ENCODE results near the gene GATAD2A. TPM values are rescaled to one million over a fixed set of nuclear protein-coding genes. Genes with fewer than 3 reads are reported as not detected.

GATAD2A gene
- total RNA-seq, 1 donor from 2014 or later: 39.9 TPM

DNA sequence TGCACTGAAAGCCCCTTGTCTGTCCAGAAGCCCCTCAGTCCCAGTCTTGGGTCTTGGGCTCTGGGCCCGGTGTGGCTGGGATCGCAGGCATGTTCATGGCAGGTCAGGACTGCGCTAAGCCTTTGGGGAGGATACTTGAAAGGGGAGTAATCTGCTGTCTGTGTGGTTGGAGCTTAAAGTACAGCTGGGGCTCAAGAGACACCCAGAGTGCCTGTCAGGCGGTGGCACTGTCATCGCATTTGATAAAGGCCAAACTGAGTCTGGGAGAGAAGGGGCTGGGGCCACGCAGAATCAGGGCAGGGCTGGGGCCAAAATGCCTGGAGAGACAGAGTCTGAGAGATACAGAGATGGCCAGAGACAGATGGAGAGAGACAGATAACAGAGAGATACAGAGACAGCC, 128.4 kb downstream of the GATAD2A start:
- no peak for DNase-seq (ENCODE audit: low spot score)
- intact Hi-C loops (cut with DNase I): loop anchor here (2.0 kb wide), 2 partner anchors 21 to 109 kb away; partner anchors contain the start of gene GMIP

DNA sequence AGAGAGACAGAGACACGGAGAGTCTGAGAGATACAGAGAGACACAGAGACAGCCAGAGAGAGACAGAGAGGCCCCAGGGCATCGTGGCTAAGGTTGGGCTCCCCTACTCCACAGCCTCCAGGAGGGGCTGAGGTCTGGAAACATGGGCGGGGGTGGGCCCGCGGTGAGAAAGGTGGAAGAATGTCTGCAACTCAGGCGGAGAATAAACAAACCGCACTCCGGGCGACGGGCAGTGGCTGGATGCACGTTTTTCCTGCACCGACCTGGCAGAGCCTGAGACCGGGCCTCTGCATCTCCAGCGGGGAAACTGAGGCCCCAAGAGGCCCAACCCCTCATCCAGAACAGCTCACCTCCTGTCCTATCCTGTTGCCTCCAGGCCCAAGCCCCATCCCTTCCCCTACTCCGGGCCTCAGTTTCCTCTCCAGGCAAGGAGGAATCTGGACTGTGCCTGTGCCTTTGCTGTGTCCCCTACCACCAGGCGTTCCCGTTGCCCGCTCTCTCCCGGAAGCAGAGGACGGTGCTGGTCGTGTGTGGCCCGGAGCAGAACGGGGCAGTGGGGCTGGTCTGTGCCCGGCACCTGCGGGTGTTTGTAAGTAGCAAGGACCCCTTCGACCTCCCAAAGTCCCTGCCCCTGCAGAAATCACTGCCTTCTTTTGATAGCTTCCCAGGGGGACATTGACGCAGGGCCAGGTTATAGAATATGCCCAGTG, 129.2 kb downstream of the GATAD2A start:
- intact Hi-C loops (cut with DNase I): no loop called here

DNA sequence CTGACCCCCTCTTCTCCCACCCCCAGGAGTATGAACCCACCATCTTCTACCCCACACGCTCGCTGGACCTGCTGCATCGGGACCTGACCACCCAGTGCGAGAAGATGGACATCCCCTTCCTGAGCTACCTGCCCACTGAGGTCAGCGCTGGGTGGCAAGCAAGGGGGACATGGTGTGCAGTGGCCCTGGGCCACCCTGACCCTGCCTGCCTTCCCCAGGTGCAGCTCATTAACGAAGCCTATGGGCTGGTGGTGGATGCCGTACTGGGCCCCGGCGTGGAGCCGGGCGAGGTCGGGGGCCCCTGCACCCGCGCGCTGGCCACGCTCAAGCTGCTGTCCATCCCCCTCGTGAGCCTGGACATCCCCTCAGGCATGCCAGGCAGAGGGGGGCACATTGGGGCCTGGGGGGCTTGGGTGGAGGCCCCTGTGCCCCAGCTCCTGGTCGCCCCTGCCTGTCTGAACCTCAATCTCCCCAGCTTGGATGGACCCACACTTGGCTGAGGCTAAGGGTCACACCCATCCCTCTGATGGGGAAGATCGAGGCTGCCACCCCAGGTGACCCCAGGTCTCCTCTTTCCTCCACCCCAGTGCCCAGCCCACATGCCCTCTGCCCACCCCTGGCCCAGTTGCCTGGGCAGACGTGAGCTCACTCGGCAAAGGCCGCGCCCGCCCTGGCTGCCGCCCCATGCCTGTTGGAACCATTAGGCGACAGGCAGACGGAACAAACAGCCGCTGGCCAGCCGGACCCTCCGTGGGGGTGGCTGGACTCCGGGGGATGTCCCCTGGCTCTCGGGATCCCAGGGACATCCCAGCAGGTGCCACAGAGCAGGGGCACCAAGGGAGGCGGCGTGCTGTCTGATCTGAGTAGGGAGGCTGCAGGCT, 130.1 kb downstream of the GATAD2A start:
- intact Hi-C loops (cut with DNase I): no loop called here
- DNase-seq (ENCODE audit: low spot score): no peak

More for the DNA sequence above, 129.2 kb downstream of the GATAD2A start:
- DNase-seq (ENCODE audit: low spot score): no peak

DNA sequence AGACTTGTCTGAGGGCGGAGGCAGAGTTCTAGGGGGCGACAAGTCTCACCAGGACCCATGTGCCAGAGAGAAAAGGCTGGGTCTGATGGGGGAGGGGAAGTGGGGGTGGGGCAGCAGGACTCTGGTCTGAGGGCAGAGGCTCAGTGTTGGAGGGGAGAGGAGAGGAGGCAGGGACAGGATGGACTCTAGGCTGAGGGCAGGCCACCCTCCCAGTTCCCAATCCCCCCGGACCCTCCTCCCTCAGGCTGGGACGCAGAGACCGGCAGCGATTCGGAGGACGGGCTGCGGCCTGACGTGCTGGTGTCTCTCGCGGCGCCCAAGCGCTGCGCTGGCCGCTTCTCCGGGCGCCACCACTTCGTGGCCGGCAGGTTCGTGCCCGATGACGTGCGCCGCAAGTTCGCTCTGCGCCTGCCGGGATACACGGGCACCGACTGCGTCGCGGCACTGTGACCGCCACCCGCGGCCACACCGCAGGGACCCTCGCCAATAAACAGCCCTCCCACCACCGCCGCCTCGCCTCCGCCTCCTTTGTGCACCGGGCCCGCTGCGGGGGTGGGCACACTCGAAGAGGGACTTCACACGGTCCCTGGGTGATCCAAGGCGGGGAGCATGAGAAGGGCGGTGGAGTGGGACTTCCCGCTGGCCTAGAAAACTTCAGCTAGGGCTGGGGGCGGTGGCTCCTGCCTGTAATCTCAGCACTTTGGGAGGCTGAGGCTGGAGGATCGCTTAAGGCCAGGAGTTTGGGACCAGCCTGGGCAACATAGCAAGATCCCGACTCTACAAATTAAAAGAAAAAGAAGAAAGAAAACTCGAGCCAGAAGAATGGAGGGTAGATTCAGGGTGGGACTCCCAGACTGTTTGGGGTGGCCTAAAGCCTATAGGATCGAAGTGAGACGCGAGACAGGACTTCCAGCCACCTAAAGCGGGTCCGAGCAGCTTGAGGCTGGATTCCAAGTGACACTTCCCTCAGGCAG, 131.9 kb downstream of the GATAD2A start:
- intact Hi-C loops (cut with DNase I): no loop called here

DNA sequence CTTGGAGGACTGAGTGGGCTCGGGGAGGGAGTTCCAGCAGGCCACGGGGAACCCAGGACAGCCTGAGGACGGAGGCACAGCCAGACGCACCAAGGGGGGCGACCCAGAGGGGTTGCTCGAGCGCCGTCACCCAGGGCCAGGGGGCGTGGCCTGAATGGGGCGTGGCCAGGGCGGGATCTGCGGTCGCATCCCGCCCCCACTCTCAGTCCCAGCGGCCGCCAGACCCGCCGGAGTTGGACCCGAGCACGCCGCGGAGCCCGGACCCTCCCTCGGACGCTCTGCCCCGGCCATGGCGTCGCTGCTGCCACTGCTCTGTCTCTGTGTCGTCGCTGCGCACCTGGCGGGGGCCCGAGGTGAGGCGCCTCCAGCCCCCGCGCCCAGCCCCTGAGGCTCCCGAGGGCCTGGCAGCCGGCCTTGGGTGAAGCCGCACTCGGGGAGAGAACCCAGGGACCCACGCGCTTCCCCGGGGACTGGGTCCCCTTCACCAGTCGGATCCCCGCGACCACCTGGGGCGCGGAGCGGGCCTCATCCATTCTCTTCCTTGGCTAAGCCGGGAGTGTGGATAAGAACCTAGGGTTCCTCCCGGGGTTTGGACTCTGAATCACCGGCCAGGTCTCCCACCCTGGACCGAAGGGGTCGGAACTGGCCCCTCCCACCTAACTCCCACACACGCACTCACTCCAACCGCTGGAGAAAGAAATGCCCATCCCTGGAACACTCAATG, 132.7 kb downstream of the GATAD2A start, which contains the start of gene CILP2:
Gene CILP2, plus strand, starts transcription at position 205 of the 724 bp plus-strand sequence. Its CDS starts 85 bp downstream, at position 290.
- no peak for DNase-seq (ENCODE audit: low spot score)
- intact Hi-C loops (cut with DNase I): no loop called here

More for the DNA sequence above, 131.9 kb downstream of the GATAD2A start:
- no peak for DNase-seq (ENCODE audit: low spot score)

DNA sequence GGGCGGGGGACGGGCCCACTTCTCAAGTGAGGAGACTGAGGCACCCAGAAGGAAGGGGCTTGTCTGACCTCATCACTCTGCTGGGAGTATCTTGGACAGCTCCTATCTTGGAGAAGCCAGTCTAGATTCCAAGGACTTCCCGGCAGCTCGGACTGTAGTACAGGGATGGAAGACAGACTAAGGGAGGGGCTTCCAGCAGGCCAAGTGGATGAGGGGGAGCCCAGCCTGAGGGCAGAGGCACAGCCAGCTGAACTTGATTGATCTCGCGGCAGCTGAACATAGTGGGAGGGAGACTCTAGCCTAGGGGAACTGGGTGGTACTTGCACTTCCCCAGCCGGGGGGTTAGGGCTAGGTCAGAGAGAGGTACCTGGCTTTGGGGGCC, 133.3 kb downstream of the GATAD2A start:
- no peak for DNase-seq (ENCODE audit: low spot score)
- intact Hi-C loops (cut with DNase I): no loop called here

DNA sequence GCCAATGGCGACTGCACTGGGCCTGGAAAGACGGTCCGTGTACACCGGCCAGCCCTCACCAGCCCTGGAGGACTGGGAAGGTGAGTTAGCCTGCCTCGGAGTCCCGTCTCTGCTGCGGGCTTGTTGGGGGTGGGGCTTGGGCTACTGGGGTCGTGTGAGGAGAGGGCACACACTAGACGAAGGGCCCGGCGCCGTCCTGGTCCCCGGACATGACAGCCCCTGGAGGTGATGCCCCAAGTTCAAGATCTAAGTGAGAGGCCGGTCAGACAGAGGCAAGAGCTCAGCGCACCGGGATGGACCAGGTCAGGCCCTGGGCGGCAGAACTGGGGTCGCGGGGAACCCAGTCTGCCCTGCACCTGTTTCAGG, 134.2 kb downstream of the GATAD2A start:
- intact Hi-C loops (cut with DNase I): no loop called here
- DNase-seq (ENCODE audit: low spot score): no peak

DNA sequence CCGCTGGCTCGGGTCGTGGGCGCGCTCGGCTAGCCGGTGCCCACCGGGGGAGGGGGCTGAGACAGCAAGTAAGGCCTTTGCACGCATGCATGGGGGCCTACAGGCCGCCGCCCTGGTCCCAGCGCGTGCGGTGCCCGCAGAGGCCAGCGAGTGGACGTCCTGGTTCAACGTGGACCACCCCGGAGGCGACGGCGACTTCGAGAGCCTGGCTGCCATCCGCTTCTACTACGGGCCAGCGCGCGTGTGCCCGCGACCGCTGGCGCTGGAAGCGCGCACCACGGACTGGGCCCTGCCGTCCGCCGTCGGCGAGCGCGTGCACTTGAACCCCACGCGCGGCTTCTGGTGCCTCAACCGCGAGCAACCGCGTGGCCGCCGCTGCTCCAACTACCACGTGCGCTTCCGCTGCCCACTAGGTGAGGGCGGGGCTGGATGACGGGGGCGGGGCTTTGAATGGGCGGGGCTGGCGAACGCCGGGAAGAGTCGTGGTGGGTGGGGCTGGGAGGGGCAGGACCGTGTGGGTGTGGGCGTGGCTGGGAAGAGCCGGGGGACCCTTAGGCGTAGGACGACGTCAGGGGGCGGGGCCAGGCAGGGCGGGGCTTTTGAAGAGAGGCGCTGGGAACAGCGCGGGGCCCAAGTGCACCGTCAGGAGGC, 134.7 kb downstream of the GATAD2A start:
- peak; percentile 92 for DNase-seq (ENCODE audit: low spot score)
- intact Hi-C loops (cut with DNase I): no loop called here

DNA sequence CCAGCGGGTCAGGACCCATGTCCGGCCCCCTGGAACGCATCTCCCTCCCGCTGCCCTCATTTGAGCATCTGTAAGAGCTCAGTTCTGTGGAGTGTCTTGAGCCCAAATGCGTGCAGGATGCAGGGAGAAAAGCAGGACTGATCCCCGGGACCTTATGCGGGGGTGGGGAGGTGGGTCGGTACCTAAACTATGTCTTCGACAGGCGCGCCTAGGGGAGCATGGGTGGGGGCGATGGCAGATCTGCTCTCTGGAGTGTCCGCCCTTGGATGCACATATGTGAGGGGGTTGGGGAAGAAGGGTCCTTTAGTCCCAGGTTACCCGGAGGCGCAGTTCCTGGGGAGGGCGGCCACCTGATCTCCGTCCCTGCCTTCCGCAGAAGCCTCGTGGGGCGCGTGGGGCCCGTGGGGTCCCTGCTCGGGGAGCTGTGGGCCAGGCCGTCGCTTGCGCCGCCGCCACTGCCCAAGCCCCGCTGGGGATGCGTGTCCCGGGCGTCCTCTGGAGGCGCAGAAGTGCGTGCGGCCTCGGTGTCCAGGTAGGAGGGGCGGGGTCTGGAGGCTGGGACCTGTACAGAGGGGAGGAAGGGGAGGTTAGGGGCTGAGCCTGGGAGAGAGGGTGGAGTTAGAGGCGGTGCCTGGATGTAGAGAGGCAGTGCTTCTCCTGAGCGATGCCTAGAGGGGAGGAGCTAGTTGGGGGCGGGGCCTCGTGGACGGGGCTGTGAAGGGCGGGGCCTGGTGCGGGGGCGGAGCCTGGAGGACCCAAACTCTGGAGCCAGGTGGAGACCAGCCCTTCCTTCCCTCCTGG, 135.4 kb downstream of the GATAD2A start:
- DNase-seq (ENCODE audit: low spot score): no peak
- intact Hi-C loops (cut with DNase I): no loop called here

DNA sequence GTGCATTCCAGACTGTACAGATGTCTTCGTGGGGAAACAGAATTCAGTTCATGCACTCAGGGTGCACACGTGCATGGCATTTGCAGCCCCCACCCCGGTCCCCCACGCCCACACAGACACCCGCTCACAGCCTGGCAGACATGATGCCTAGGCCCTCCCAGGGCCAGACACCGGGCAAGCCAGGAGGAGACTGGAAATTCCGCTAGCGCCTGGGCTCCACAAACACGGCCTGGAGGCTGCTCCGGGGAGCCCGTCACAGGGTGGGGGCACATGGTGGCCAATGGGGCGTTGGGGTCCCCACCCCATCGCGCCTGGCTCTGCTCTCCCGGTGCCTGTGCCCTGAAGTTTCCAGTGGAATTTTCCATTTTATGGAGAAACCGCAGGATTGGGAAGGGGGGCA, 136.1 kb downstream of the GATAD2A start:
- no peak for DNase-seq (ENCODE audit: low spot score)
- intact Hi-C loops (cut with DNase I): no loop called here

DNA sequence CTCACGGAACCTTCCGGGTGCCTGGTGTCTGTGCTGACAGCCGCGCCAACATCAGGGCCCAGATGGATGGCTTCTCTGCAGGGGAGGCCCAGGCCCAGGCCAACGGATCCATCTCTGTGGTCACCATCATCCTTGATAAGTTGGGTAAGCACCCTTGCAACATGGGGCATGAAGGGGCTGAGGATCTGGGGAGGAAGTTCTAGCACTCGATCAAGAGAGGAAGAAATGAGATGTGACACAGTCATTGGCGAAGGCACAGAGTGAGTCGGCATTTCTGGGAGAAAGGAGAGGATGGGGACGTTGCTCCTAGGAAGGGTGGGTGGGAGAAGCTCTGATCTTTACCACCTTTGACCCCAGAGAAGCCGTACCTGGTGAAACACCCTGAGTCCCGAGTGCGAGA, 137.0 kb downstream of the GATAD2A start:
- no peak for DNase-seq (ENCODE audit: low spot score)
- intact Hi-C loops (cut with DNase I): no loop called here

DNA sequence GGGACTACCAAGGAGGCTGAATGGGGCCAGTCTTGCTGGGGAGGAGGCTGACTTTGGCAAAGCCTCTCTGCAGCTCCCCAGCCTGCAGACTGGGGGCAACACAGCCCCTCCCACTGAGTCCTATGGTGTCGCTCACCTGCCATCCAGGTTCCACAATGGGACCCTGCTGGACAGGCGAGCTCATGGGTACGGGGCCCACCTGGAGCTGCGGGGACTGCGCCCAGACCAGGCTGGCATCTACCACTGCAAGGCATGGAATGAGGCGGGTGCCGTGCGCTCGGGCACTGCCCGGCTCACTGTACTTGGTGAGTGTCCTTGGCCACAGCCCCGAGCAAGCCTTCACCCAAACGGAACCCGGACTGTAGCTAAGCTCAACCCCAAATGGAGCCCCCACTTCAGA, 137.6 kb downstream of the GATAD2A start:
- no peak for DNase-seq (ENCODE audit: low spot score)
- intact Hi-C loops (cut with DNase I): no loop called here

DNA sequence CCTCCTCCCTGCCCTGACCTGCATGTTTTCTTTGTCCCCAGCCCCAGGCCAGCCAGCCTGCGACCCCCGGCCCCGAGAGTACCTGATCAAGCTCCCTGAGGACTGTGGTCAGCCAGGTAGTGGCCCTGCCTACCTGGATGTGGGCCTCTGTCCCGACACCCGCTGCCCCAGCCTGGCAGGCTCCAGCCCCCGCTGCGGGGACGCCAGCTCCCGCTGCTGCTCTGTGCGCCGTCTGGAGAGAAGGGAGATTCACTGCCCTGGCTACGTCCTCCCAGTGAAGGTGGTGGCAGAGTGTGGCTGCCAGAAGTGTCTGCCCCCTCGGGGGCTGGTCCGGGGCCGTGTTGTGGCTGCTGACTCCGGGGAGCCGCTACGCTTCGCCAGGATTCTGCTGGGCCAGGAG, 138.2 kb downstream of the GATAD2A start:
- DNase-seq (ENCODE audit: low spot score): no peak
- intact Hi-C loops (cut with DNase I): no loop called here

DNA sequence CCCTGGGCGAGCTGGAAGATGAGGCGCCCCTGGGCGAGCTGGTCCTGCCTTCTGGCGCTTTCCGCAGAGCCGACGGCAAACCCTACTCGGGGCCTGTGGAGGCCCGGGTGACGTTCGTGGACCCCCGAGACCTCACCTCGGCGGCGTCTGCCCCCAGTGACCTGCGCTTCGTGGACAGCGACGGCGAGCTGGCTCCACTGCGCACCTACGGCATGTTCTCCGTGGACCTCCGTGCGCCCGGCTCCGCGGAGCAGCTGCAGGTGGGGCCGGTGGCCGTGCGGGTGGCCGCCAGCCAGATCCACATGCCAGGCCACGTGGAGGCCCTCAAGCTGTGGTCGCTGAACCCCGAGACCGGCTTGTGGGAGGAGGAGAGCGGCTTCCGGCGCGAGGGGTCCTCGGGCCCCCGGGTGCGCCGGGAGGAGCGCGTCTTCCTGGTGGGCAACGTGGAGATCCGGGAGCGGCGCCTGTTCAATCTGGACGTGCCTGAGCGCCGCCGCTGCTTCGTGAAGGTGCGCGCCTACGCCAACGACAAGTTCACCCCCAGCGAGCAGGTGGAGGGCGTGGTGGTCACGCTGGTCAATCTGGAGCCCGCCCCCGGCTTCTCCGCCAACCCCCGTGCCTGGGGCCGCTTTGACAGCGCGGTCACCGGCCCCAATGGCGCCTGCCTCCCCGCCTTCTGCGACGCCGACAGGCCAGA, 138.9 kb downstream of the GATAD2A start:
- no peak for DNase-seq (ENCODE audit: low spot score)
- intact Hi-C loops (cut with DNase I): no loop called here

DNA sequence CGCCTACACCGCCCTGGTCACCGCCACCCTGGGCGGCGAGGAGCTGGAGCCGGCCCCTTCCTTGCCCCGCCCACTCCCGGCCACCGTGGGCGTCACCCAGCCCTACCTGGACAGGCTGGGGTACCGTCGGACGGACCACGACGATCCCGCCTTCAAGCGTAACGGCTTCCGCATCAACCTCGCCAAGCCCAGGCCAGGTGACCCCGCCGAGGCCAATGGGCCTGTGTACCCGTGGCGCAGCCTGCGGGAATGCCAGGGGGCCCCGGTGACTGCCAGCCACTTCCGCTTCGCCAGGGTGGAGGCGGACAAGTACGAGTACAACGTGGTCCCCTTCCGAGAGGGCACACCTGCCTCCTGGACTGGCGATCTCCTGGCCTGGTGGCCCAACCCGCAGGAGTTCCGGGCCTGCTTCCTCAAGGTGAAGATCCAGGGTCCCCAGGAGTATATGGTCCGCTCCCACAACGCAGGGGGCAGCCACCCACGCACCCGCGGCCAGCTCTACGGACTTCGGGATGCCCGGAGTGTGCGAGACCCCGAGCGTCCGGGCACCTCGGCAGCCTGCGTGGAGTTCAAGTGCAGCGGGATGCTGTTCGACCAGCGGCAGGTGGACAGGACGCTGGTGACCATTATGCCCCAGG, 139.6 kb downstream of the GATAD2A start:
- no peak for DNase-seq (ENCODE audit: low spot score)
- intact Hi-C loops (cut with DNase I): no loop called here

DNA sequence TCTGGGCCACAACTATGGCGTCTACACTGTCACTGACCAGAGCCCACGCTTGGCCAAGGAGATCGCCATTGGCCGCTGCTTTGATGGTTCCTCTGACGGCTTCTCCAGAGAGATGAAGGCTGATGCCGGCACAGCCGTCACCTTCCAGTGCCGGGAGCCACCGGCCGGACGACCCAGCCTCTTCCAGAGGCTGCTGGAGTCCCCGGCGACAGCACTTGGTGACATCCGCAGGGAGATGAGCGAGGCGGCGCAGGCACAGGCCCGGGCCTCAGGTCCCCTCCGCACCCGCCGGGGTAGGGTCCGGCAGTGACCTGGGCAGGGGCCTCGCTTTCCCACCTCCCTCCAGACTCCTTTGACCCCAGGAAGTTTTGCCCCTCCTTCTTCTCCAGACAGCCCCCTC, 140.2 kb downstream of the GATAD2A start:
- DNase-seq (ENCODE audit: low spot score): no peak
- intact Hi-C loops (cut with DNase I): no loop called here

DNA sequence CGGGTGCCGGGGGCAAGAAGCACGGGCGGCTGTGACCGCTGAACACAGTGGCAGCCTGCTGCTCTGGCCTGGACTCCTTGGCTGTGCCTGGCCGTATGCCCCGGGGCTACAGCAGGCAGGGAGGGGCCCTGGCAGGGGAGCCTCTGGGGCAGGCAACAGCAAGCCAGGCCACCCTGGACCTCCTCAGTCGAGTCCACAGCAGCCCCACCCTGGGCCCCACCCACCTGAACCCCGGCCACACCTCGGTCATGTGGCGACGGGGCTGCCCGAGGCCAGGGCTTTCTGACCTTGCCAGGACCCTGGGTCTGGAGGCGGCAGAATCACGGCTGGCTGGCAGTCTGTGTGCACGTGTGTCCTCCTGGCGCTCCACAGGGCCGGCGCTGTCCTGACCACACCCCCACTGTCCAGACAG, 141.3 kb downstream of the GATAD2A start:
- no peak for DNase-seq (ENCODE audit: low spot score)
- intact Hi-C loops (cut with DNase I): no loop called here

Data from cardiac septum (tissue), 1 donor.